ENCODE results near the gene TAF3.
A peak's percentile ranks its signal among the peaks of the same experiment; 100 is the strongest.

The TAF3 gene

DNA sequence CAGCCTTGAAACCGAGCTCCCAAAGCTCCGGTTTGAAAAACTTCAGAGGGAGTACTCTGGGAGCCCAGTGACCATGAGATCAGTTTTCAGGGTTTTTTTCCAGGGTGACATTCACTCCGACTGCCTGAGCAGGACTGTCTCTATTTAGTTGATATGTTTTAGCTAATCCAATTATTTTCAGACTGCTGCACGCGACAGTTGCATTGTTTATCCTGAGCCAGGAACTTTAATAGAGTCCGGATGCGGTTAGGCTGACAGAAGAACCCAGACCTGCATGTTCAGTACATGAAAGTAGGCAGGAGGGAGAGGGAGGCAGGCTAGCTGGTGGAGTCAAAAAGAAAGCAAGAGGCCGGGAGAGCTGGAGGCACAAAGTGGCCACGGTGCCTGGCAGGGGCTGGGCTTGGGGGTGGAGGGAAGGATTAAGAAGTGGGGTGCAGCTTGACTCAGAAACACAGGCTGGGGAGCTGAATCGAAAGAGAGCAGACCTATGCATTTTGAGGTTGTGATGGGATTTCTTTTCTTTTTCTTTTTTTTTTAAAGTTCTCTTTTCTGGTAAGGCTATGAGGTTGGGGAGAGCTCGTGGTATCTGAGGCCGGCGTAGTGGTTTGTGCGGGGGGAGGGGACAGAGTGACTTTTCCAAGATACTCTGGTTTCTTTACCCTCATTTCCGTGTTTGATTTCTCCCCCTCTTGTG lies 241.9 kb downstream of the TAF3 start:
- Histone ChIP-seq H3K4me1 (ENCODE audit: control insufficient read depth, insufficient read depth, low read length) (peaks cover 7% of the 10 kb centered on the region), H3K4me3 (ENCODE audit: low read depth, low read length) (no peak overlapping the region), H3K36me3 (ENCODE audit: control insufficient read depth in 2 of 2, insufficient read depth in 1 of 2, low read length in 2 of 2) (peaks cover 21 to 92% of the 10 kb centered on the region in 2 experiments), H3K9me3 (ENCODE audit: control insufficient read depth, insufficient read depth, low read depth, low read length) (no peaks in the 10 kb centered on the region), H3K27ac (ENCODE audit: extremely low read depth, low read depth, low read length) (no peak overlapping the region)
- TF ChIP-seq, protein P1, sequence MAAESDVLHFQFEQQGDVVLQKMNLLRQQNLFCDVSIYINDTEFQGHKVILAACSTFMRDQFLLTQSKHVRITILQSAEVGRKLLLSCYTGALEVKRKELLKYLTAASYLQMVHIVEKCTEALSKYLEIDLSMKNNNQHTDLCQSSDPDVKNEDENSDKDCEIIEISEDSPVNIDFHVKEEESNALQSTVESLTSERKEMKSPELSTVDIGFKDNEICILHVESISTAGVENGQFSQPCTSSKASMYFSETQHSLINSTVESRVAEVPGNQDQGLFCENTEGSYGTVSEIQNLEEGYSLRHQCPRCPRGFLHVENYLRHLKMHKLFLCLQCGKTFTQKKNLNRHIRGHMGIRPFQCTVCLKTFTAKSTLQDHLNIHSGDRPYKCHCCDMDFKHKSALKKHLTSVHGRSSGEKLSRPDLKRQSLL (tag by site-specific recombination; IDR thresholded peaks at IDR 0.05), result no peak
- TF ChIP-seq, protein P2, sequence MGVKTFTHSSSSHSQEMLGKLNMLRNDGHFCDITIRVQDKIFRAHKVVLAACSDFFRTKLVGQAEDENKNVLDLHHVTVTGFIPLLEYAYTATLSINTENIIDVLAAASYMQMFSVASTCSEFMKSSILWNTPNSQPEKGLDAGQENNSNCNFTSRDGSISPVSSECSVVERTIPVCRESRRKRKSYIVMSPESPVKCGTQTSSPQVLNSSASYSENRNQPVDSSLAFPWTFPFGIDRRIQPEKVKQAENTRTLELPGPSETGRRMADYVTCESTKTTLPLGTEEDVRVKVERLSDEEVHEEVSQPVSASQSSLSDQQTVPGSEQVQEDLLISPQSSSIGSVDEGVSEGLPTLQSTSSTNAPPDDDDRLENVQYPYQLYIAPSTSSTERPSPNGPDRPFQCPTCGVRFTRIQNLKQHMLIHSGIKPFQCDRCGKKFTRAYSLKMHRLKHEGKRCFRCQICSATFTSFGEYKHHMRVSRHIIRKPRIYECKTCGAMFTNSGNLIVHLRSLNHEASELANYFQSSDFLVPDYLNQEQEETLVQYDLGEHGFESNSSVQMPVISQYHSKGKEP (tag by site-specific recombination; IDR thresholded peaks at IDR 0.05), result peak; percentile 66; the same call in 1 of the 2 replicates
- peak; percentile 92 for TF ChIP-seq ZBTB17 (tag by site-specific recombination; IDR thresholded peaks at IDR 0.05)
- TF ChIP-seq, protein P3, sequence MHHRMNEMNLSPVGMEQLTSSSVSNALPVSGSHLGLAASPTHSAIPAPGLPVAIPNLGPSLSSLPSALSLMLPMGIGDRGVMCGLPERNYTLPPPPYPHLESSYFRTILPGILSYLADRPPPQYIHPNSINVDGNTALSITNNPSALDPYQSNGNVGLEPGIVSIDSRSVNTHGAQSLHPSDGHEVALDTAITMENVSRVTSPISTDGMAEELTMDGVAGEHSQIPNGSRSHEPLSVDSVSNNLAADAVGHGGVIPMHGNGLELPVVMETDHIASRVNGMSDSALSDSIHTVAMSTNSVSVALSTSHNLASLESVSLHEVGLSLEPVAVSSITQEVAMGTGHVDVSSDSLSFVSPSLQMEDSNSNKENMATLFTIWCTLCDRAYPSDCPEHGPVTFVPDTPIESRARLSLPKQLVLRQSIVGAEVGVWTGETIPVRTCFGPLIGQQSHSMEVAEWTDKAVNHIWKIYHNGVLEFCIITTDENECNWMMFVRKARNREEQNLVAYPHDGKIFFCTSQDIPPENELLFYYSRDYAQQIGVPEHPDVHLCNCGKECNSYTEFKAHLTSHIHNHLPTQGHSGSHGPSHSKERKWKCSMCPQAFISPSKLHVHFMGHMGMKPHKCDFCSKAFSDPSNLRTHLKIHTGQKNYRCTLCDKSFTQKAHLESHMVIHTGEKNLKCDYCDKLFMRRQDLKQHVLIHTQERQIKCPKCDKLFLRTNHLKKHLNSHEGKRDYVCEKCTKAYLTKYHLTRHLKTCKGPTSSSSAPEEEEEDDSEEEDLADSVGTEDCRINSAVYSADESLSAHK (tag by site-specific recombination; IDR thresholded peaks at IDR 0.05), result peak; percentile 82
- POLR2A ChIA-PET, result no interaction called here
- CTCF ChIA-PET, result no interaction called here

DNA sequence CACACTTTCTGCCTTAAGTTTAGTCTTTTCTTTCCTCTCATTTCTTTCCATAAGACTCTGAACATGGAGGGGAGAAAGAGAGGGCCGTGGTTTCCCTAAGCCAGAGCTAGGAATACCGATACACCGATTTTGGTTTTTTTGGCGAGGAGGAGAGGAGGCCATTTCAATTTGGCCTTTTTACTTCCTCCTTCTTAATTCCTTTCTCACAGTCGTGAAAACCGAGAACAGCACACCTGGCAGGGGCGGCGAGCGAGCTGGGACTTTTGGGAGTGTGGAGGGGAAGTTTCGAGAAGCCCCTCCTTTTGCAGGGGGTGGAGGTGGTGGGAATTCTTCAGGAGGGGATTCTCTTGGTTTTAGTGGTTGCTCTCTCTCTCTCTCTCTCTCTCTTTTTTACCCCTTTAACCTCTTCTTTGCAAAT lies 242.4 kb downstream of the TAF3 start:
- ChIA-PET CTCF (no interaction called here), POLR2A (interaction anchor here (0.7 kb wide), 1 partner anchor 10 kb away, joined by 3 read pairs; no protein-coding TSS in a partner anchor)
- no peaks in the 10 kb centered on the region for H3K9me3 ChIP-seq (ENCODE audit: control insufficient read depth, insufficient read depth, low read depth, low read length)
- peaks cover 7% of the 10 kb centered on the region for H3K4me1 ChIP-seq (ENCODE audit: control insufficient read depth, insufficient read depth, low read length)
- TF ChIP-seq, protein P4, sequence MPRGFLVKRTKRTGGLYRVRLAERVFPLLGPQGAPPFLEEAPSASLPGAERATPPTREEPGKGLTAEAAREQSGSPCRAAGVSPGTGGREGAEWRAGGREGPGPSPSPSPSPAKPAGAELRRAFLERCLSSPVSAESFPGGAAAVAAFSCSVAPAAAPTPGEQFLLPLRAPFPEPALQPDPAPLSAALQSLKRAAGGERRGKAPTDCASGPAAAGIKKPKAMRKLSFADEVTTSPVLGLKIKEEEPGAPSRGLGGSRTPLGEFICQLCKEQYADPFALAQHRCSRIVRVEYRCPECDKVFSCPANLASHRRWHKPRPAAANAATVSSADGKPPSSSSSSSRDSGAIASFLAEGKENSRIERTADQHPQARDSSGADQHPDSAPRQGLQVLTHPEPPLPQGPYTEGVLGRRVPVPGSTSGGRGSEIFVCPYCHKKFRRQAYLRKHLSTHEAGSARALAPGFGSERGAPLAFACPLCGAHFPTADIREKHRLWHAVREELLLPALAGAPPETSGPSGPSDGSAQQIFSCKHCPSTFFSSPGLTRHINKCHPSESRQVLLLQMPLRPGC (tag by site-specific recombination; IDR thresholded peaks at IDR 0.05), result no peak
- no peak for TF ChIP-seq ZNF510 (tag by site-specific recombination; IDR thresholded peaks at IDR 0.05; ENCODE audit: insufficient replicate concordance)
- TF ChIP-seq, protein P3 (tag by site-specific recombination; IDR thresholded peaks at IDR 0.05), result peak; percentile 88
- TF ChIP-seq HOXA7 (CRISPR knock-in tag; IDR thresholded peaks at IDR 0.05; ENCODE audit: borderline replicate concordance), result no peak
- no peak for TF ChIP-seq ZNF677 (tag by site-specific recombination; IDR thresholded peaks at IDR 0.05)
- no peak for TF ChIP-seq MEIS1 (CRISPR knock-in tag; IDR thresholded peaks at IDR 0.05; ENCODE audit: borderline replicate concordance)
- 0 out of 2 replicates have a peak, but pooled peaks have one; percentile 35 for TF ChIP-seq ZNF596 (tag by site-specific recombination; IDR thresholded peaks at IDR 0.05)
- H3K36me3 ChIP-seq (ENCODE audit: control insufficient read depth in 2 of 2, insufficient read depth in 1 of 2, low read length in 2 of 2), result peaks cover 27 to 94% of the 10 kb centered on the region in 2 experiments
- H3K27ac ChIP-seq (ENCODE audit: extremely low read depth, low read depth, low read length), result no peak overlapping the region
- H3K4me3 ChIP-seq (ENCODE audit: low read depth, low read length), result no peak overlapping the region

Data from HEK293 (cell line).